IPS-15b (cell line): ENCODE measurements around the gene ASCL3.
"Not testable (repeated sequence)": the region's sequence is repeated elsewhere in the genome, so short reads cannot be mapped to it uniquely, and the experiment has no call there.

Source experiments
- H3K27me3 ChIP-seq: one replicate; pipeline ENCODE4 v1.6.1; 2013; ENCODE audit warnings: low read length; ENCODE audit not compliant: control insufficient read depth, insufficient read depth
- H3K36me3 ChIP-seq: one replicate; pipeline ENCODE4 v1.6.1; 2013; ENCODE audit warnings: low read length; ENCODE audit not compliant: control insufficient read depth, insufficient read depth
- H3K4me1 ChIP-seq: one replicate; pipeline ENCODE4 v1.6.1; 2013; ENCODE audit warnings: mild to moderate bottlenecking, low read length; ENCODE audit not compliant: control insufficient read depth, insufficient read depth
- H3K4me3 ChIP-seq: one replicate; pipeline ENCODE4 v1.5.1; 2013; ENCODE audit warnings: low read depth, low read length
- H3K9ac ChIP-seq: one replicate; pipeline ENCODE4 v1.6.1; 2013; ENCODE audit warnings: low read depth, mild to moderate bottlenecking, low read length
- H3K9me3 ChIP-seq: one replicate; pipeline ENCODE4 v1.6.1; 2013; ENCODE audit warnings: mild to moderate bottlenecking, low read length; ENCODE audit not compliant: control insufficient read depth, insufficient read depth

Gene ASCL3, protein sequence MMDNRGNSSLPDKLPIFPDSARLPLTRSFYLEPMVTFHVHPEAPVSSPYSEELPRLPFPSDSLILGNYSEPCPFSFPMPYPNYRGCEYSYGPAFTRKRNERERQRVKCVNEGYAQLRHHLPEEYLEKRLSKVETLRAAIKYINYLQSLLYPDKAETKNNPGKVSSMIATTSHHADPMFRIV

DNA sequence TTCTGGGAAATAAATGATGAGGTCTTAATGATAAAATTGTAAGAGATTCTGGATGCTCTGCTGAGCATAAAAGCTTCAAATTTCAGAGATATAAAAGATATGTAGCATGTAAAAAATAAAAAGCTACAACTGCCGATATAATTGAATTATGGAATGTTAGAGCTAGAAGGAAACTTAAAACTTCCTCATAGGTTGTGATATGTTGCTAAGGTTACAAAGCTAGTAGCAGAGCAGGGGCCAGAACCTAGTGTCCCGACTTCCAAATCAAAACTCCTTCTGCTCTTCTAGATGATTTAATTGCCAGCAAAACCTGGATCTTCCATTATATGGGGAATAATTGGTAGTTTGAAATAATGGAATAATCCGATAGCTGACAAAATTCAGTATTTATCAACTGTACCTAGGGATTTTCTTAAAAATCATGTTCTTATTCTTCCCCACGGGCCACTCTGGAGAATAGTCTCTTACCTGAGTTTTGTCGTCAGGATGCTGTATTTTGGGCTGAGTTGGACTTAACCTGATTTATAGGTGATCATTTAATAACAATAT is at the start of gene ASCL3:
Gene ASCL3 (minus strand): TSS at position 499 of the 549 bp plus-strand sequence. CDS start 4,855 bp downstream, outside the sequence.
- Histone ChIP-seq H3K36me3 (no peaks in the 10 kb centered on the region), H3K9me3 (no peaks in the 10 kb centered on the region), H3K27me3 (no peaks in the 10 kb centered on the region), H3K9ac (no peak within 1 kb of the TSS), H3K4me1 (no peaks in the 10 kb centered on the region), H3K4me3 (no peak within 1 kb of the TSS)

DNA sequence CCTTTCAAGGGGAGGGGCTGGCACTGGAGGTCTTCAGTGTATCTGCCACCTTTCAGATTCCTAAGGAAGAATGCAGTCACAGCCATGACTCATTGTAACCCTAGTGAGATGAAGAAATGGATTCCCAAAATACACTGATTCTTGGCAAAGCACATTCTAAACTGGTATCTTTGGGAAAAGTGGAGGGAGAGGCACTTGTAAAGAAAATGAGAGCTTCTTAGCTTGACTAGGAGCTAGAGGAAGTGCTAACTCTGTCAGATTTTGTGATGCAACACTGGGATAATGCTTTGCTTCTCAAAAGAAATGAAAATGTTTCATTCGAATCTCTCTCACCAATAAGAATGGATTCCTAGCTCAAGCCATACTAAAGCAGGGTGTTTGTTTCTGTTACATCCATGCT is 46.6 kb upstream of the ASCL3 start:
- Histone ChIP-seq H3K4me3 (no peak overlapping the region), H3K9me3 (no peaks in the 10 kb centered on the region), H3K27me3 (no peaks in the 10 kb centered on the region), H3K4me1 (no peaks in the 10 kb centered on the region), H3K9ac (no peak overlapping the region), H3K36me3 (no peaks in the 10 kb centered on the region)

DNA sequence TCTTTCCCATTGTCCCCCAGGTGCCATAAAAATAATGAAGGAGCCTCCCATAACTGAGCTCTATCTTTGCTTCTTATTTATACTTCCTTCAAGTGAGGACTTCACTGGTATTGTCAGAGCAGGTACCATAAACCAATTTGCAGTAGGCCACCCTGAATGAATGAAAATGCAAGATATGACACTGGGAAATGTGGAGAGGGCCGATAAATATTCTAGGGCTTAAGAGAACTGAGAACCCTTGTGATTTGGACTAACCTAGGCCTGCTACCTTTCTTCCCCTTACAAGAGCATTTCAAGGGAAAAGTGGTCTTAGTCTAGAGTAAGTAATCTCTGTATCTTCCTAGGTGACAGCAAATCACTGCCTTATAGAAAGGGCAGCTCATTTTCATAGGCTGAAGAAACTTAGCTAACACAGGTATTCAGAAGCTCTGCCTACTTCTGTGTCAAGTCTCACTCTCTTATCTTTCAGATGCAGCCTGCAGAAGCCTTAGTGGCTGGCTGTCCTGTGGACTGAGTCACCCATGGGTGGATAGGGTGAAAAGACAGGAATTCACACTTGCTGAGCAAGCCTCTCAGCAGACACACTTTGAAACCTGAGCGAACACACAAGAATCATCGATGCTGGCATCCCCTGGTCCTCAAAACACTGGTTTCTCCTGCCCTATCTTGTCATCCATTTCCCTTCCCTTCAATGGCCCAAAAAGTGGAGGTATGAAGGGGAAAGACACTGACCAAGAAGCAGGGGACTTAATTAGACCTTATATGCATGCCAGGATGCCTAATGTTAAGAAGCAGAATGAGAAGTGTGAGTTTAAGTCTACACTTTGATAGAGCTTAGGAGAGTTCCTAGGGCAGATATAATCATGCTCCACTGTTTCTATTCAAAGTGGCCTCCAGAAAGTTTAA is 45.8 kb upstream of the ASCL3 start:
- no peaks in the 10 kb centered on the region for H3K27me3 ChIP-seq
- no peaks in the 10 kb centered on the region for H3K36me3 ChIP-seq
- no peak overlapping the region for H3K4me3 ChIP-seq
- no peak overlapping the region for H3K9ac ChIP-seq
- no peaks in the 10 kb centered on the region for H3K4me1 ChIP-seq
- H3K9me3 ChIP-seq: no peaks in the 10 kb centered on the region

DNA sequence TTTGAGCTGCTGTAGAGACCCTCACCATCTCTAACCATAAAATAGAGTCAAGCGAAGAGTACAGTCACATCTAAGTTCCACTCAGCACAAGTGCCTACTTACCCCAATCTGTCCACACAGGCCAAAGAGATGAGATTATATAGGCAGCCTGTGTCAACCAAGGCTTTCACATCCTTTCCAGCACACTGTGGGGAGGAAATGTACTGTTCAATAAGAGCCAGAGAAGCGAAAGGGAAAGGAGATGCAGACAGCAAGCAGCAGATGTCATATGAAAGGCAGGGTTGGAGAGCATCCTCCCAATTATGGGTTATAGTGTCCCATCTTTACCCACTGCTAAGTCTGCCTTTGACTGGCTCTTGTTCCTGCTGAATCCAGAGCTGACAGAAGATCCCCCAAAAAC is 44.6 kb upstream of the ASCL3 start:
- Histone ChIP-seq H3K9ac (no peak overlapping the region), H3K9me3 (no peaks in the 10 kb centered on the region), H3K36me3 (no peaks in the 10 kb centered on the region), H3K4me3 (no peak overlapping the region), H3K27me3 (no peaks in the 10 kb centered on the region), H3K4me1 (no peaks in the 10 kb centered on the region)

DNA sequence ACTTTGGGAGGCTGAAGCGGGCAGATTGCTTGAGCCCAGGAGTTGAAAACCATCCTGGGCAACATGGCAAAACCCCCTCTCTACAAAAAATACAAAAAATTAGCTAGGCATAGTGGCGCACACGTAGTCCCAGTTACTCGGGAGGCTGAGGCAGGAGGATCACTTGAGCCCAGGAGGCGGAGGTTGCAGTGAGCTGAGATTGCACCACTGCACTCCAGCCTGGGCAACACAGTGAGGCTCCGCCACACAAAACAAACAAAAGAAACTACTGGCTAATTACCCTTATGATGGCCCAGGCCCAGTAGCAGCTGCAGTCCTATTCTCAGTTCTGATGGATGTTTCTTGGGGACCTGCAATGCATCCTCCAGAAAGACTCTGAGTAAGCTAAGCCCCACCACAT is 44.0 kb upstream of the ASCL3 start:
- not testable (repeated sequence) for H3K4me3 ChIP-seq, H3K9me3 ChIP-seq, H3K9ac ChIP-seq, H3K27me3 ChIP-seq, H3K4me1 ChIP-seq, H3K36me3 ChIP-seq

DNA sequence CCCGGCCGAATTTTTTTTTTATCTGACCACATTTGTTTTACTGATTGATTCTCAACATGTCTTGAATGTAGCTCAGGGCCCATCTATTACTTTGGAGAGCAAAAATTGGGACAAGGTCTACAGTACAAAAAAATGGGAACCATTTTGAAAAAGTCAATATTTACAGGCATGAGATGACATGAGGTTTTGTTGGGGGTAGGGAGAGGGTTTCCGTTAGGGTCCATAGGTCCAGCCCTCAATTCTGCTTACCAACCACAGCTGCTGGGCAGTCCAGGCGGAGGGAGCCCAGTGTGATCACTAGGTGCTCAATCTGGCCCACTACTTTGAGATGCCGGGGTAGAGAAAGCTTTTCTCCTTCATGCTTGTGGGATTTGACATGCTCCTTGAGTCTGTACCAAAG is 42.6 kb upstream of the ASCL3 start:
- Histone ChIP-seq H3K9me3 (no peaks in the 10 kb centered on the region), H3K27me3 (no peaks in the 10 kb centered on the region), H3K4me3 (no peak overlapping the region), H3K9ac (no peak overlapping the region), H3K4me1 (no peaks in the 10 kb centered on the region), H3K36me3 (no peaks in the 10 kb centered on the region)

DNA sequence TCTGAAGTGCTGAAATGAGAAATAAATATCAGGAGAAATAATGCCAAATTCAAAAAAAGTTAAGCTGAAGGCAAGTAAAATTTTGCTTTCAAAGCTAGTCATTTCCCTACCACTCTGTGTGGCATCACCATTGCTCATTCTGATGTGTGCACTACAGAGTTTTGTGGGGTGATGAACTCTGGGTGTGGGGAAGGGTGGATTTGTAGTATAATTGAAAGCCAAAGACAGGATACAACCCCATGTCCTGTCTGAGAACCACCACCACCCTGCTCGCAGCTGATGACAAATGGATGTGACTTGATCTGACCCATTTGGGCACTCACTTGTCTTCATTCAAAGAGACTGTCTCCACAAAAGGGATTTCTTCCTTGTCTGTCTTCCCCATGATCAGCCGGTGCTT is 40.7 kb upstream of the ASCL3 start:
- H3K27me3 ChIP-seq: no peaks in the 10 kb centered on the region
- no peak overlapping the region for H3K4me3 ChIP-seq
- no peaks in the 10 kb centered on the region for H3K36me3 ChIP-seq
- no peaks in the 10 kb centered on the region for H3K9me3 ChIP-seq
- H3K4me1 ChIP-seq: no peaks in the 10 kb centered on the region
- no peak overlapping the region for H3K9ac ChIP-seq

DNA sequence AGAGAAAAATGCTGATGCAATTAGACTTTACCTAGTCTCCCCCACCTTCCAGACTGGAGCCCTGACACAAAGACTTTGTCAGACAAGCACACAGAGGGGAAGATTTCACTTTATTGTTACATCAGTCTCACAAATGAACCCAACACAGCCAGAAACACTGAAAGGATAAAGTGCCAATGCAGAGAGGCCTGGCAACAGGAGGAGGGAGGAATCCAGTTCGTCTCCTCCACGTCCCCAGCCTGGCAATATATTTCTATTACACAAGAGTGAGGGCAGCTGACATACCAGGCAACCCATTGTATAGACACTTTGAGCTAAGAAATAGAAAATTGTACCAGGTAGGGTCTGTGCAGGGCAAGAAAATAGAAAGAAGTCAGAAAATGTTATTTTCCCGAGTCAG is 37.7 kb upstream of the ASCL3 start:
- no peak overlapping the region for H3K9ac ChIP-seq
- no peaks in the 10 kb centered on the region for H3K27me3 ChIP-seq
- no peaks in the 10 kb centered on the region for H3K9me3 ChIP-seq
- no peaks in the 10 kb centered on the region for H3K36me3 ChIP-seq
- no peaks in the 10 kb centered on the region for H3K4me1 ChIP-seq
- H3K4me3 ChIP-seq: no peak overlapping the region

DNA sequence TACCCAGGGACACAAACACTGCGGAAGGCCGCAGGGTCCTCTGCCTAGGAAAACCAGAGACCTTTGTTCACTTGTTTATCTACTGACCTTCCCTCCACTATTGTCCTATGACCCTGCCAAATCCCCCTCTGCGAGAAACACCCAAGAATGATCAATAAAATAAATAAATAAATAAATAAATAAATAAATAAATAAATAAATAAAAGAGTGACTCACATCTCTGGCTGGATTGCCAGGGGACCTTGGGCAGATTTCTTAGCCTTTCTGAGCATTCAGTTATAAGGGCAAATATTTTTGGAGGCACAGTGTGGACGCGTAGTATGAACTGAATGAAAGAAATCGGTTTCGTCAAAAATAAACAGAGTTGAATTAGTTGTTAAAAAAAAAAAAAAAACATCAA is 36.5 kb upstream of the ASCL3 start:
- not testable (repeated sequence) for H3K4me3 ChIP-seq, H3K4me1 ChIP-seq, H3K27me3 ChIP-seq, H3K9ac ChIP-seq, H3K36me3 ChIP-seq, H3K9me3 ChIP-seq

DNA sequence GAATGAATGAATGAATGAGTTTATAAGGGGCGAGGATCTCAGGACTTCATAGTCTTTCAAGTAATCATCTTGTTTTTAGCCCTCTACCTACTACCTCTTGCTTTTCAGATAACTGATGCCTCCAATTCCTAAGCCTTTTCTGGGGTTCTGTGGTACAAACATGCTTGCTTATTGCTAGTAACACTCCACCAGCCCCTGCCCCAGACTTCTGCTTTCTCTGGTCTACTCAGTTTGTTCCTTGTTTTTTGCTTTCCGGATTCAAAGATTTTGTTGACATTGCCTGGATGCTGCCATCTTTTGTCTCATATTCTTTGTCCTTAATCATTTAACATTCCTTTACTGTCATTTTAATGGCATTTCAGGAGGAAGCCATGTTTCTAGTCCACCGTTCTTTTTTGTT is 30.3 kb upstream of the ASCL3 start:
- no peak overlapping the region for H3K4me3 ChIP-seq
- no peak overlapping the region for H3K9ac ChIP-seq
- H3K27me3 ChIP-seq: no peaks in the 10 kb centered on the region
- no peaks in the 10 kb centered on the region for H3K36me3 ChIP-seq
- H3K4me1 ChIP-seq: no peaks in the 10 kb centered on the region
- no peaks in the 10 kb centered on the region for H3K9me3 ChIP-seq

DNA sequence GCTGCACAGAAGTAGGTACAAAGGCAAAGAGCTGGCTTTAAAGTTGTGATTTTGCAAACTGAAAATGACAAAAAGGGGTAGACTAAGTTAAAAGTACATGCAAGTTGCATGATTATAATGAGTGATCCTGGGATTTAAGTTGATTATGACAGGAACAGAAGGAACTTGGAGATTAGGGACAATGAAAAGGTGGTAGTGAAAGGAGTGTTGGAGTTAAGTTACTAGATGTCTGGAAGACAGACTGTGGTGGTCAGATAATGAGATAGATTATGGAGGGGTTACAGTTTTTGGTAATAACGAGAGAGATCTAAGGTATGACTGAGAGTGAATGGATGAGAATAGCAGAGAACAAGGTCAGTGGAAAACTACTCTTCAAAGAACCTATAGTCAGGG is 29.1 kb upstream of the ASCL3 start:
- H3K9me3 ChIP-seq: no peaks in the 10 kb centered on the region
- no peaks in the 10 kb centered on the region for H3K36me3 ChIP-seq
- H3K9ac ChIP-seq: no peak overlapping the region
- no peak overlapping the region for H3K4me3 ChIP-seq
- H3K4me1 ChIP-seq: no peaks in the 10 kb centered on the region
- H3K27me3 ChIP-seq: no peaks in the 10 kb centered on the region
